HG02938 (cell line): ENCODE measurements around the gene ADAMTS2.
"Not testable (repeated sequence)": the region's sequence is repeated elsewhere in the genome, so short reads cannot be mapped to it uniquely, and the experiment has no call there.

ENCODE experiments used
- ATAC-seq: cut with Tn5 transposase; IDR thresholded peaks from one replicate; pipeline ENCODE4 v1.9.1; 2021; ENCODE audit warnings: mild to moderate bottlenecking, moderate library complexity; ENCODE audit not compliant: unreplicated experiment

Gene ADAMTS2

DNA sequence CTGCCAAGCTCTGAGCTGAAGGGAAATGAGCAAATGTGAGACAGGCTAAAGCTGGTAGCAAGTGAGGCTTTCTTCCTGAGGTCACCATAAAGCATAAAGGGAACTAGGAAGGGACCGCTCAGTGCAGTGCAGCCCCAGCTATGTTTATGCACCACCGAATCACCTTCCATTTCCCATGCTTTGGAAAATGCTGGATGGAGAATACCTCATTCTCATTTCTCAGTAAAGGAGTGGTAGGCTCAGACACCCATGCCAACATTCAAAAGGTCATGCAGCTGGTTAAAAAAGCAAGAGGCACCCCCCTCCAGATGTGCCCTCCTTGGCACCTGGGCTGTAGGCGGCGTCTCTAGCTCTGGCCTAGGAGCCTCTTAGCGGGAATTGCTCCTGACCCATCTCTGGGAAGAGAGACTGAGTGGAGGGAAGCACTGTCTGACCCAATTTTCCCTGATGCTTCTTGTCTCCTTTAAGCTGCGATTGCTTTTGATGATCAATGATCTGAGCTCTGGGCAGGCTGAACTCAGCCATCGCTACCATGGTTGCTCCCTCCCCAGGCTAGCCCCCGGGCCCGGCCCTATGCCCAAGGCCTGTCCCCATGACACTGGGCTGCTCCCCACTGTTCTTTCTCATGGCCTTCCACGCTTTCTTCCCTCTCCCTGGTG is 226.4 kb downstream of the ADAMTS2 start:
- ATAC-seq, result no peak

GRCh38 chr5:179118338-179118737 is 226.9 kb downstream of the ADAMTS2 start:
- no peak for ATAC-seq

DNA sequence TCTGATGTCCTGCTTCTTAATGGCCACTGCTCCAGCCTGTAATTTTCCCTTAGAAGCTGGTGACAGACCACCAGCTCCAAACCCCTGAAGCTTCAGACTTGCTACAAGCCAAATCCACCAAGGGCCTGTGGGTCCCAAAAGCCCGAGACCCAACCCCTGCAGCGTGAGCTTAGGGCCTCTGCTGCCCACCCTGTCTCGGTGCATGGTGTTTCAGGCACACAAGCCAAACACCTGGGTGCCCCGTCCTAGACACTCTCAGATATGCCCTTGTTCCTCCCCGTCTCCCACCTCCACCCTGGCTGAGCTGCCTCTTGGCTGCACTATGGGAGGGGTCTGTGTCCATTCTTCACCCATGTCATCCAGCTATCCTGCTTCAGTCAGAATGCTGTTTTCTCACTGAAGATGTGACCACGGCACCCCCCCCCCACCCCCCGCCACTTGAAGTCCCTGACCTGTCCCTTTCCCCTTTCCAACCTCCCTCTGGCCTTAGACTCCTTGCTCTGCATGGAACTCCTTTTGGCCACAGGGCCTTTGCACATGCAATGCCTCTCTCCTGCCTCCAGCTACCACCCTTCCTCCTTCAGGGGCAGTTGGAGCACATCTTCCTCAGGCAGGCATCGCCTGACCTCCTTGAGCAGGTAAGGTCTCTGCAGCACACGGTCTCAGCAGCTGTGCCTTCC is 229.3 kb downstream of the ADAMTS2 start:
- no peak for ATAC-seq

GRCh38 chr5:179115307-179115706 is 230.0 kb downstream of the ADAMTS2 start:
- ATAC-seq, result no peak

DNA sequence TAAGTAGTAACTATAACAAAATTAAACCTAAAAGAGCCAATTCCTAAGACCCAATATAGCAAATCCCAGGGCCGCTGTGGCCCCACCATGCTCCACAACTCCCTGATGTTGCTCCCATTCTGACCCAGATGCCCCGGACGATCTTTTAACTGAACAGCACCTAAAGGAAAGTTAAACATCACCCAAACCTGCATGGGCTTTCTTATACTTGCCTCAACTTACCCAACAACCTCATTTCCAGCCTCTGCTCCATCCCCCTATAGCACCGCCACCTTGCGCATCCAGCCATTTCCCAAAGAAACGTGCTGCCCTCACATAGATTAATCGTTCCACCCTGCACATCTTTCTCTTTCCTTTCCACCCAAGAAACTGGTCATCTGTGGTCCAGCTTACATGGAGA is 230.5 kb downstream of the ADAMTS2 start:
- no peak for ATAC-seq

- no peak for ATAC-seq
Observed at GRCh38 chr5:179113945-179114641, 231.2 kb downstream of the ADAMTS2 start.

DNA sequence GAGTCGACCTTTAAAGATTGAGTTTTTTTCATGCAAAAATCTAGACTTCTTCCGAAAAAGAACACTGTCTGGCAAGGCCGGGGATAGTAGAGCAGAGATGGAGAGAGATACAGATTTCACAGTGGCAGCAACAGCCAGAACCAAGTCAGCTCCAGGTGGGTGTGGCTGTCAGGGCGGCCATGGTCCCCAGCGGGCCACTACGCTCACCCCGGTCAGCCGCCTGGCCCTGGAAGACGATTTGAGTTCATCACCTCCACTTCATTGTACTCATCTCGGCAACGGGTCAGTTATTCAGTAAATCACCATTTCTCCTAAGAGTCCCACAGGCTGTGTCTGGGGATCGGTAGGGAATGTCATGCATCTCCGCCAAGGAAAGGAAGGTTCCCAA is 232.1 kb downstream of the ADAMTS2 start:
- no peak for ATAC-seq

DNA sequence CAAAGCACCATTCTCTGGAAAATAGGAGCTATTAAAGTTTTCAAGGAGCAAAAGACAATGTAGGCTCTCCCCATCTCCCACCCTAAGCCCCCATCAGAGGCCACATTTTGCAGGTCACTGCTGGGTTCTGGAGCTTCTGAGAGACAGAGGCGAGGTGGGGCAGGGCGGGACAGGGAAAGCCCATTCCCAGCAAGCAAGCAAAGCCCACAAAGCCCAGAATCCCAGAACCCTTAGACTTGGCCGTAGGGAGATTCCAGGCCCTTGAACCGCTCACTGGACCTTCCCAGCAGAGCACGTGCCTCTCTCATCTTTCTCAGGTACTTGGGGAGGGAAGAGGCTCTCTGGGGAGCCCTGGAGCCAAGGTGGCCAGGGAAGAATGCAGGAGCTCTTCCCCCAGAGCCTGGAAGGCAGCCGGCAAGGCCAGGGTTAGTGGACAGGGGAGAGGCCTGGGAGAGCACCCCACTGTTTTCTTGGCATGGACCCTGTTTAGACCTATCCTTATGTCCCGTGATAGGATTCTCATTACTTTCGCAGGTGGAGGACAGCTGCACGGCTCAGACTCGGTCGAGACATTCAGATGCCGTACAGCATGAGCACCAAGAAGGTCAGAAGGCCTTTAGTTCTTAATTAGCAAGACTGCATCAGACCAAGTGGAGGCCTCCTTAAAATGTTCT is 232.7 kb downstream of the ADAMTS2 start:
- ATAC-seq, result no peak

DNA sequence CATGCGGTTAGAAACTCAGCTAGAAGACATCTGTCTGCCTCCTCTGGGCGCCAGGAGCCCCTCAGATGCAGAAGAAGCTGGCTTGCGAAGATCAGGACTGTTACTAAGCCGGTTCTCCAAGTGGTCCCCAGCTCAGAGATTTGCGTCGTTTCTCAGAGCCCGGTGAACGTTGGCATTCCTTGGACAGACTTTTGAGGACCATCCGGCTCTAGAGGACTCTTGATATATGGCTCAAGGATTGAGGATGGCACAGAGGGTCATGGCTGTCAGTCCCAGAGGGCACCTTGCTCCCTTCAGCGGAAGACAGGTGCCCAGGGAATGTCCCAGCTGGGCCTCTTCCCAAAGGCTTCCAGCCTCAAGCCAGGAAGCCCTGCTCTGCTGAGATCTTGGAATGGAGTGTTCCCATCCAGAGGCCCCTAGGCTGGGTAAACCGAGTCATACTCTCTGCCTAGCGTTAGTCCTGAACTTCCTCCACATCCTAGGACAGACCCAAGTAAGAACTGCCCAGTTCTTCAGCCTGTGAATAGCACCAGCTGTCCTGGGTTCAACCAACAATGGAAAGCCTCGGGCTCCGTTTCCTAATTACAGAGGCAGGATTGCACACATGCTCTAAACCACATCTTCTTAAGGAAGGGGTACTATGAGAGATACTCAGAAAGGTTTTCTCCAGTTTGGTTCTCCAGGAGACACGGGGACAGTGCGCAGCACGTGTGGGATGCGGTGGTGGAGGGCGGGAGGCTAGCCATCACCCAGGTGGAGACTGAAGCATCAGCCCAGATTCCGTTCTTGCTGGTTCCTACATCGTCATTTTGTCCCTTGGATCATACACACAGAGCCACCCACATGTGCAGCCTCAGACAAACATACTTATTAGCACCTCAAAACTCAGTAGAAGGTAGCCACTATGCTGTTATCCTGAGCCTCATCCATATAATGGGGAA is 233.7 kb downstream of the ADAMTS2 start:
- ATAC-seq, result no peak

GRCh38 chr5:179110528-179110927 is 234.7 kb downstream of the ADAMTS2 start:
- ATAC-seq, result no peak

DNA sequence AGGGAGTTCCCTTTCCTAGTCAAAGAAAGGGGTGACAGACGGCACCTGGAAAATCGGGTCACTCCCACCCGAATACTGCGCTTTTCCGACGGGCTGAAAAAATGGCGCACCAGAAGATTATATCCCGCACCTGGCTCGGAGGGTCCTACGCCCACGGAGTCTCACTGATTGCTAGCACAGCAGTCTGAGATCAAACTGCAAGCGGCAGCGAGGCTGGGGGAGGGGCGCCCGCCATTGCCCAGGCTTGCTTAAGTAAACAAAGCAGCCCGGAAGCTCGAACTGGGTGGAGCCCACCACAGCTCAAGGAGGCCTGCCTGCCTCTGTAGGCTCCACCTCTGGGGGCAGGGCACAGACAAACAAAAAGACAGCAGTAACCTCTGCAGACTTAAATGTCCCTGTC is 244.0 kb downstream of the ADAMTS2 start:
- not testable (repeated sequence) for ATAC-seq

GRCh38 chr5:179089502-179089901 is 255.8 kb downstream of the ADAMTS2 start:
- ATAC-seq, result no peak

- ATAC-seq, result no peak
Observed at GRCh38 chr5:179080724-179081123, 264.5 kb downstream of the ADAMTS2 start.

- no peak for ATAC-seq
Observed at GRCh38 chr5:179079165-179079987, 265.9 kb downstream of the ADAMTS2 start.

- no peak for ATAC-seq
Observed at GRCh38 chr5:179065703-179066102, 279.6 kb downstream of the ADAMTS2 start.

DNA sequence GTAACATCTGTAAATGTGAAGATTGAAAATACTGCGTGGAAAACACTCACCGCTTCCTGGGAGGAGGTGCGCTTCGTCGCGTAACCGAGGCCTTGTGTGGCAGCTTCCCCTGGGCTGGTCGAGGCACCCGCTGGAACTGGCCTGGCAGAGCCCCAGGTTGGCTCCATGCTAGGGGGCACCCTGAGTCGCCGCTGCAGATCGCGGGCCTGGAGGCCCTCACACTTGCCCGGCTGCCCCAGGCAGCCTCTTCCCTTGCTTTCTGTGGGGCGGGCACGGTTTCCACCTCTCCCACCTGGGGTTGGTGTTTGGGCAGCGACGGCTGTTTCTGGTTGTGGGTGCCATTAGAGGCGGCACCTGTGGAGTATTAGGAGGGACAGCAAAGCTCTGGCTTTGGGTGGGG is 284.2 kb downstream of the ADAMTS2 start:
- no peak for ATAC-seq
